GM23338 (cell line): ENCODE data around the gene DTWD1. TPM values are rescaled to one million over a fixed set of nuclear protein-coding genes. Genes with fewer than 3 reads are reported as not detected.

ENCODE experiments used
- ATAC-seq: fragments of 200-7000 bp; cut with Tn5 transposase; 3 replicates; pipeline ENCODE4 v1.9.1; 2020
- DNase-seq: peaks from one replicate; pipeline ENCODE4 v3.0.0-alpha.2; 2015; ENCODE audit warnings: low spot score
- H2AFZ ChIP-seq: fragments of 200-600 bp; sonication (generic); 2 replicates; pipeline ENCODE4 v1.8.0; 2016; ENCODE audit warnings: antibody characterized with exemption, mild to moderate bottlenecking, moderate library complexity
- H3F3A ChIP-seq: fragments of 200-600 bp; sonication (generic); replicated peaks from 2 replicates; pipeline ENCODE4 v1.8.0; 2017; ENCODE audit warnings: antibody characterized with exemption, mixed run types, low read depth
- H3K27ac ChIP-seq: fragments of 200-600 bp; sonication (generic); 2 replicates; pipeline ENCODE4 v1.6.1; 2016; ENCODE audit warnings: low read depth
- H3K27me3 ChIP-seq: fragments of 200-600 bp; sonication (generic); 2 replicates; pipeline ENCODE4 v1.8.0; 2016; ENCODE audit warnings: mild to moderate bottlenecking, mixed run types, moderate library complexity; ENCODE audit not compliant: insufficient read depth
- H3K36me3 ChIP-seq: fragments of 200-600 bp; sonication (generic); 2 replicates; pipeline ENCODE4 v1.8.0; 2016; ENCODE audit warnings: mild to moderate bottlenecking; ENCODE audit not compliant: insufficient read depth
- H3K4me1 ChIP-seq: fragments of 200-600 bp; sonication (generic); 2 replicates; pipeline ENCODE4 v1.8.0; 2016; ENCODE audit warnings: mild to moderate bottlenecking, moderate library complexity; ENCODE audit not compliant: insufficient read depth
- H3K4me2 ChIP-seq: fragments of 200-600 bp; sonication (generic); 2 replicates; pipeline ENCODE4 v1.7.1; 2017; ENCODE audit warnings: mixed run types
- H3K4me3 ChIP-seq: fragments of 200-600 bp; sonication (generic); 2 replicates; pipeline ENCODE4 v1.6.1; 2016; ENCODE audit warnings: mixed run types
- H3K79me2 ChIP-seq: fragments of 200-600 bp; sonication (generic); replicated peaks from 2 replicates; pipeline ENCODE4 v1.8.0; 2017; ENCODE audit warnings: mild to moderate bottlenecking; ENCODE audit not compliant: insufficient read depth
- H3K9me2 ChIP-seq: fragments of 200-600 bp; sonication (generic); 2 replicates; pipeline ENCODE4 v1.8.0; 2017; ENCODE audit not compliant: insufficient read depth
- H4K20me1 ChIP-seq: fragments of 200-600 bp; sonication (generic); replicated peaks from 2 replicates; pipeline ENCODE4 v1.8.0; 2017; ENCODE audit warnings: mild to moderate bottlenecking; ENCODE audit not compliant: insufficient read depth
- H3K27ac Mint-ChIP-seq: 2 replicates; pipeline ENCODE4 v1.8.0; 2020; ENCODE audit warnings: inconsistent platforms, mild to moderate bottlenecking, moderate library complexity, mixed read lengths
- H3K27me3 Mint-ChIP-seq: 3 replicates; pipeline ENCODE4 v1.8.0; 2022; ENCODE audit warnings: low read depth, mild to moderate bottlenecking, moderate library complexity, mixed read lengths, inconsistent platforms; ENCODE audit not compliant: insufficient read depth, poor library complexity
- H3K36me3 Mint-ChIP-seq: 3 replicates; pipeline ENCODE4 v1.8.0; 2021; ENCODE audit warnings: low read depth, mild to moderate bottlenecking, inconsistent platforms, moderate library complexity, mixed read lengths
- H3K4me1 Mint-ChIP-seq: 3 replicates; pipeline ENCODE4 v1.8.0; 2020; ENCODE audit warnings: mild to moderate bottlenecking, inconsistent platforms, mixed read lengths
- H3K4me3 Mint-ChIP-seq: 3 replicates; pipeline ENCODE4 v1.8.0; 2021; ENCODE audit warnings: moderate library complexity, mild to moderate bottlenecking, inconsistent platforms, mixed read lengths
- H3K9me3 Mint-ChIP-seq: 3 replicates; pipeline ENCODE4 v1.8.0; 2020; ENCODE audit warnings: moderate library complexity, mild to moderate bottlenecking, inconsistent platforms, mixed read lengths
- EZH2 ChIP-seq: fragments of 200-600 bp; sonication (generic); IDR thresholded peaks from one replicate; pipeline ENCODE4 v1.8.0; 2017; ENCODE audit warnings: antibody characterized with exemption, mild to moderate bottlenecking, low read depth; ENCODE audit not compliant: unreplicated experiment
- EZH2phosphoT487 ChIP-seq: fragments of 200-600 bp; sonication (generic); IDR thresholded peaks from one replicate; pipeline ENCODE4 v1.8.1; 2018; ENCODE audit warnings: antibody characterized with exemption; ENCODE audit not compliant: unreplicated experiment
- JUNB ChIP-seq: IDR thresholded peaks from one replicate; pipeline ENCODE4 v1.6.1; 2016; ENCODE audit warnings: antibody characterized with exemption; ENCODE audit not compliant: unreplicated experiment
- POLR2AphosphoS5 ChIP-seq: IDR thresholded peaks from 2 replicates; pipeline ENCODE4 v1.6.1; 2016; ENCODE audit warnings: antibody characterized with exemption, low read depth
- STAT1 ChIP-seq: IDR thresholded peaks from one replicate; pipeline ENCODE4 v1.6.1; 2016; ENCODE audit warnings: antibody characterized with exemption; ENCODE audit not compliant: unreplicated experiment
- ZNF114 ChIP-seq: fragments of 250-450 bp; sonication (Bioruptor Pico); IDR thresholded peaks from 2 replicates; pipeline ENCODE4 v1.5.0; 2020; ENCODE audit warnings: mild to moderate bottlenecking, moderate library complexity
- polyA plus RNA-seq: library from polyadenylated mRNA; unstranded; fragments of >200 nt; fragmentation: Nextera tagmentation; extraction: Ambion mirVana; gene quantifications from 2 replicates; pipeline ENCODE4 v1.2.1, GENCODE V29; 2016
- total RNA-seq: library from RNA; depleted of rRNA; stranded (reverse); fragments of >200 nt; shearing (Covaris generic); gene quantifications from 2 replicates; pipeline ENCODE4 v1.2.3, GENCODE V29; 2014
- TF ChIP-seq, protein P1 (sequence below): IDR thresholded peaks from one replicate; pipeline ENCODE4 v1.6.1; 2018; ENCODE audit warnings: antibody characterized with exemption; ENCODE audit not compliant: unreplicated experiment
- TF ChIP-seq, protein P2 (sequence below), 2 experiments: fragments of 200-600 bp in 1 of 2; sonication (generic) in 1 of 2; conservative IDR thresholded peaks; 2 replicates each; pipeline versions ENCODE4 v1.5.1 to v1.6.1; 2016 to 2017; ENCODE audit warnings: antibody characterized with exemption in 2 of 2, low read depth in 2 of 2, mild to moderate bottlenecking in 2 of 2, moderate library complexity in 1 of 2
- TF ChIP-seq, protein P3 (sequence below): IDR thresholded peaks from 2 replicates; pipeline ENCODE4 v1.6.1; 2016; ENCODE audit warnings: antibody characterized with exemption

DTWD1 gene
- total and polyA plus RNA-seq, 2 experiments from 2014 or later, result 28.4 to 45.2 TPM

DNA sequence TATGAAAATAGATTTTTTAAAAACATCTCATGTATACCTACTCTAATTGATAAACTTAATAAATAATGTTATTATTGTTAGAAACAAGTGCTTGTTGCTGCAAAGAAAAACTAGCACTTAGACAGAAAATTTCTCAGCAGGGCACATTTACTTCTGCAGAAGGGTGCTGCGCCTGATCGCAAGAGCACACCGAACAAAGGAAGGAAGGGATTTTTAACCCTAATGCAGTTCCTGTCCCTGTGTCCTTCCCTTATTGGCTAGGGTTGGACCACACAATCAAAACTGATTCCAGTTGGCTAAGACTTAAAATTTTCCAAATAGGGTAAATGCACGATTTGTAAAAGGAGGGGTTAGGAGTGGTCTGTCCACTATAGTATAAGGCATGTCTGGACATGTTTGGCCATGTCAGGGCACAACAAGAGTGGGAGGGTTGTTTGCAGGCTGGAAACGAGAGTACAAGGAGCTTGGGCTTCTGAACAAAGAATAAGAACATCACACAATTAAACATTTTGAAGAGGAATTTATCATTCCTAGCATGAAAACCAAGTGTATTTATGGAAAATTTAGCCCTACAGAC is 4.7 kb downstream of the DTWD1 start:
- Mint-ChIP-seq H3K27me3 (peaks cover 4% of the 10 kb centered on the region), H3K27ac (no peak overlapping the region), H3K4me1 (peaks cover 12% of the 10 kb centered on the region; the same call in 2 of the 3 replicates), H3K36me3 (peaks cover 43% of the 10 kb centered on the region), H3K9me3 (peaks cover 21% of the 10 kb centered on the region), H3K4me3 (no peak overlapping the region)
- H3K4me2 ChIP-seq, result no peak overlapping the region
- H3K27ac ChIP-seq, result no peak overlapping the region
- H3K79me2 ChIP-seq, result peaks cover 39% of the 10 kb centered on the region
- H3F3A ChIP-seq, result no peaks in the 10 kb centered on the region
- ATAC-seq (no peak), DNase-seq (peak; percentile 26)
- peaks cover 5% of the 10 kb centered on the region; the same call in 1 of the 2 replicates for H3K4me1 ChIP-seq
- no peaks in the 10 kb centered on the region for H3K27me3 ChIP-seq
- no peaks in the 10 kb centered on the region for H4K20me1 ChIP-seq
- peaks cover 31% of the 10 kb centered on the region for H3K36me3 ChIP-seq
- H3K9me2 ChIP-seq, result 0 out of 2 replicates have a peak, but pooled peaks cover 2% of the 10 kb centered on the region
- TF ChIP-seq, protein P1, sequence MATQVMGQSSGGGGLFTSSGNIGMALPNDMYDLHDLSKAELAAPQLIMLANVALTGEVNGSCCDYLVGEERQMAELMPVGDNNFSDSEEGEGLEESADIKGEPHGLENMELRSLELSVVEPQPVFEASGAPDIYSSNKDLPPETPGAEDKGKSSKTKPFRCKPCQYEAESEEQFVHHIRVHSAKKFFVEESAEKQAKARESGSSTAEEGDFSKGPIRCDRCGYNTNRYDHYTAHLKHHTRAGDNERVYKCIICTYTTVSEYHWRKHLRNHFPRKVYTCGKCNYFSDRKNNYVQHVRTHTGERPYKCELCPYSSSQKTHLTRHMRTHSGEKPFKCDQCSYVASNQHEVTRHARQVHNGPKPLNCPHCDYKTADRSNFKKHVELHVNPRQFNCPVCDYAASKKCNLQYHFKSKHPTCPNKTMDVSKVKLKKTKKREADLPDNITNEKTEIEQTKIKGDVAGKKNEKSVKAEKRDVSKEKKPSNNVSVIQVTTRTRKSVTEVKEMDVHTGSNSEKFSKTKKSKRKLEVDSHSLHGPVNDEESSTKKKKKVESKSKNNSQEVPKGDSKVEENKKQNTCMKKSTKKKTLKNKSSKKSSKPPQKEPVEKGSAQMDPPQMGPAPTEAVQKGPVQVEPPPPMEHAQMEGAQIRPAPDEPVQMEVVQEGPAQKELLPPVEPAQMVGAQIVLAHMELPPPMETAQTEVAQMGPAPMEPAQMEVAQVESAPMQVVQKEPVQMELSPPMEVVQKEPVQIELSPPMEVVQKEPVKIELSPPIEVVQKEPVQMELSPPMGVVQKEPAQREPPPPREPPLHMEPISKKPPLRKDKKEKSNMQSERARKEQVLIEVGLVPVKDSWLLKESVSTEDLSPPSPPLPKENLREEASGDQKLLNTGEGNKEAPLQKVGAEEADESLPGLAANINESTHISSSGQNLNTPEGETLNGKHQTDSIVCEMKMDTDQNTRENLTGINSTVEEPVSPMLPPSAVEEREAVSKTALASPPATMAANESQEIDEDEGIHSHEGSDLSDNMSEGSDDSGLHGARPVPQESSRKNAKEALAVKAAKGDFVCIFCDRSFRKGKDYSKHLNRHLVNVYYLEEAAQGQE, result no peak
- TF ChIP-seq EZH2phosphoT487 (no peak), ZNF114 (no peak), JUNB (no peak), STAT1 (no peak), POLR2AphosphoS5 (no peak), EZH2 (no peak)
- TF ChIP-seq, protein P2, sequence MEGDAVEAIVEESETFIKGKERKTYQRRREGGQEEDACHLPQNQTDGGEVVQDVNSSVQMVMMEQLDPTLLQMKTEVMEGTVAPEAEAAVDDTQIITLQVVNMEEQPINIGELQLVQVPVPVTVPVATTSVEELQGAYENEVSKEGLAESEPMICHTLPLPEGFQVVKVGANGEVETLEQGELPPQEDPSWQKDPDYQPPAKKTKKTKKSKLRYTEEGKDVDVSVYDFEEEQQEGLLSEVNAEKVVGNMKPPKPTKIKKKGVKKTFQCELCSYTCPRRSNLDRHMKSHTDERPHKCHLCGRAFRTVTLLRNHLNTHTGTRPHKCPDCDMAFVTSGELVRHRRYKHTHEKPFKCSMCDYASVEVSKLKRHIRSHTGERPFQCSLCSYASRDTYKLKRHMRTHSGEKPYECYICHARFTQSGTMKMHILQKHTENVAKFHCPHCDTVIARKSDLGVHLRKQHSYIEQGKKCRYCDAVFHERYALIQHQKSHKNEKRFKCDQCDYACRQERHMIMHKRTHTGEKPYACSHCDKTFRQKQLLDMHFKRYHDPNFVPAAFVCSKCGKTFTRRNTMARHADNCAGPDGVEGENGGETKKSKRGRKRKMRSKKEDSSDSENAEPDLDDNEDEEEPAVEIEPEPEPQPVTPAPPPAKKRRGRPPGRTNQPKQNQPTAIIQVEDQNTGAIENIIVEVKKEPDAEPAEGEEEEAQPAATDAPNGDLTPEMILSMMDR (conservative IDR thresholded peaks at IDR 0.05; ENCODE audit: low read depth in 2 of 2), result no peak
- TF ChIP-seq, protein P3, sequence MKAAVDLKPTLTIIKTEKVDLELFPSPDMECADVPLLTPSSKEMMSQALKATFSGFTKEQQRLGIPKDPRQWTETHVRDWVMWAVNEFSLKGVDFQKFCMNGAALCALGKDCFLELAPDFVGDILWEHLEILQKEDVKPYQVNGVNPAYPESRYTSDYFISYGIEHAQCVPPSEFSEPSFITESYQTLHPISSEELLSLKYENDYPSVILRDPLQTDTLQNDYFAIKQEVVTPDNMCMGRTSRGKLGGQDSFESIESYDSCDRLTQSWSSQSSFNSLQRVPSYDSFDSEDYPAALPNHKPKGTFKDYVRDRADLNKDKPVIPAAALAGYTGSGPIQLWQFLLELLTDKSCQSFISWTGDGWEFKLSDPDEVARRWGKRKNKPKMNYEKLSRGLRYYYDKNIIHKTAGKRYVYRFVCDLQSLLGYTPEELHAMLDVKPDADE, result no peak
- H3K4me3 ChIP-seq, result no peak overlapping the region
- H2AFZ ChIP-seq, result no peak overlapping the region
